GM23248 (cell line): Measurements from ENCODE around the gene OR2J2. TPM values are rescaled to one million over a fixed set of nuclear protein-coding genes. Genes with fewer than 3 reads are reported as not detected.
"Not testable (repeated sequence)": the region's sequence is repeated elsewhere in the genome, so short reads cannot be mapped to it uniquely, and the experiment has no call there.

Experiments used
- DNase-seq: peaks from one replicate; pipeline ENCODE4 v3.0.0-alpha.2; 2015
- H2AFZ ChIP-seq: fragments of 200-600 bp; sonication (generic); 2 replicates; pipeline ENCODE4 v1.6.1; 2016; ENCODE audit warnings: antibody characterized with exemption
- H3F3A ChIP-seq: fragments of 200-600 bp; sonication (generic); 2 replicates; pipeline ENCODE4 v1.6.1; 2016; ENCODE audit warnings: mild to moderate bottlenecking, antibody characterized with exemption, mixed run types; ENCODE audit not compliant: insufficient read depth
- H3K27ac ChIP-seq: fragments of 200-600 bp; sonication (generic); 2 replicates; pipeline ENCODE4 v1.5.1; 2016; ENCODE audit warnings: mild to moderate bottlenecking
- H3K27me3 ChIP-seq: fragments of 200-600 bp; sonication (generic); replicated peaks from 2 replicates; pipeline ENCODE4 v1.6.1; 2016; ENCODE audit warnings: mild to moderate bottlenecking; ENCODE audit not compliant: insufficient read depth
- H3K36me3 ChIP-seq: fragments of 200-600 bp; sonication (generic); 2 replicates; pipeline ENCODE4 v1.6.1; 2016; ENCODE audit warnings: low read depth, mild to moderate bottlenecking
- H3K4me1 ChIP-seq: fragments of 200-600 bp; sonication (generic); 2 replicates; pipeline ENCODE4 v1.6.1; 2016; ENCODE audit warnings: mild to moderate bottlenecking; ENCODE audit not compliant: insufficient read depth
- H3K4me2 ChIP-seq: fragments of 200-600 bp; sonication (generic); one replicate; pipeline ENCODE4 v1.6.1; 2016; ENCODE audit warnings: mild to moderate bottlenecking; ENCODE audit not compliant: unreplicated experiment
- H3K4me3 ChIP-seq: fragments of 200-600 bp; sonication (generic); 2 replicates; pipeline ENCODE4 v1.5.1; 2016; ENCODE audit warnings: mild to moderate bottlenecking
- H3K79me2 ChIP-seq: fragments of 200-600 bp; sonication (generic); 2 replicates; pipeline ENCODE4 v1.6.1; 2016; ENCODE audit warnings: mild to moderate bottlenecking; ENCODE audit not compliant: insufficient read depth
- H3K9ac ChIP-seq: fragments of 200-600 bp; sonication (generic); 2 replicates; pipeline ENCODE4 v1.6.1; 2016; ENCODE audit warnings: mild to moderate bottlenecking
- H3K9me2 ChIP-seq: fragments of 200-600 bp; sonication (generic); 2 replicates; pipeline ENCODE4 v1.6.1; 2016; ENCODE audit warnings: mixed run types, mild to moderate bottlenecking, moderate library complexity; ENCODE audit not compliant: insufficient read depth
- H3K9me3 ChIP-seq: fragments of 200-600 bp; sonication (generic); one replicate; pipeline ENCODE4 v1.6.1; 2017; ENCODE audit warnings: low read depth
- H4K20me1 ChIP-seq: fragments of 200-600 bp; sonication (generic); 2 replicates; pipeline ENCODE4 v1.6.0; 2016; ENCODE audit not compliant: insufficient read depth
- EZH2 ChIP-seq: fragments of 200-600 bp; sonication (generic); IDR thresholded peaks from 2 replicates; pipeline ENCODE4 v1.6.1; 2018; ENCODE audit warnings: antibody characterized with exemption, mild to moderate bottlenecking; ENCODE audit not compliant: insufficient read depth, poor library complexity, severe bottlenecking
- EZH2phosphoT487 ChIP-seq: fragments of 200-600 bp; sonication (generic); IDR thresholded peaks from 2 replicates; pipeline ENCODE4 v1.6.1; 2018; ENCODE audit warnings: antibody characterized with exemption, moderate library complexity, mild to moderate bottlenecking, low read depth; ENCODE audit not compliant: insufficient read depth
- WGBS, 2 experiments: methylation state at CpG; one replicate each; pipeline ENCODE4 v1.1.6; 2015 to 2017; ENCODE audit warnings: low lambda C conversion rate in 2 of 2, low coverage in 1 of 2; ENCODE audit errors: missing lambda C conversion rate in 2 of 2; 5-methylcytosine and 5-hydroxymethylcytosine counted together
- in situ Hi-C: fragments of 300-500 bp; cut with MboI; formaldehyde crosslinking; loops from 2 replicates; pipeline ENCODE4 v1.15.0; 2020
- polyA plus RNA-seq: library from polyadenylated mRNA; unstranded; fragments of >200 nt; fragmentation: Nextera tagmentation; extraction: Ambion mirVana; gene quantifications from 2 replicates; pipeline ENCODE4 v1.2.1, GENCODE V29; 2016
- total RNA-seq: library from RNA; depleted of rRNA; stranded (reverse); fragments of >200 nt; shearing (Covaris generic); gene quantifications from 2 replicates; pipeline ENCODE4 v1.2.3, GENCODE V29; 2014; rRNA removed

OR2J2 gene
- total and polyA plus RNA-seq, 2 experiments from 2014 or later = not detected

GRCh38 chr6:29211488-29211887 lies 40.8 kb downstream of the OR2J2 start:
- Histone ChIP-seq H3K9me2 (no peaks in the 10 kb centered on the region), H3K4me3 (no peak overlapping the region), H3K27me3 (no peaks in the 10 kb centered on the region), H4K20me1 (no peaks in the 10 kb centered on the region), H3K4me1 (no peaks in the 10 kb centered on the region), H3K79me2 (no peaks in the 10 kb centered on the region), H3K27ac (no peak overlapping the region), H3K36me3 (no peaks in the 10 kb centered on the region), H2AFZ (no peak overlapping the region), H3K9me3 (no peaks in the 10 kb centered on the region), H3F3A (no peaks in the 10 kb centered on the region), H3K4me2 (no peak overlapping the region), H3K9ac (no peak overlapping the region)
- no peak for TF ChIP-seq EZH2
- no peak for TF ChIP-seq EZH2phosphoT487
- DNase-seq = no peak
- in situ Hi-C loops = no loop called here
- 5 to 19% methylated on average over 2 of the region's 2 CpGs for WGBS, 2 experiments

- TF ChIP-seq EZH2 = no peak
- Histone ChIP-seq H3K79me2 (no peaks in the 10 kb centered on the region), H3F3A (no peaks in the 10 kb centered on the region), H3K36me3 (no peaks in the 10 kb centered on the region), H3K4me1 (no peaks in the 10 kb centered on the region), H3K4me2 (no peak overlapping the region), H3K27me3 (no peaks in the 10 kb centered on the region), H3K9me2 (no peaks in the 10 kb centered on the region), H3K4me3 (no peak overlapping the region), H3K9ac (no peak overlapping the region), H2AFZ (no peak overlapping the region), H3K9me3 (no peaks in the 10 kb centered on the region), H3K27ac (no peak overlapping the region), H4K20me1 (no peaks in the 10 kb centered on the region)
- DNase-seq = no peak
- in situ Hi-C loops = no loop called here
These were observed 45.8 kb downstream of the OR2J2 start for GRCh38 chr6:29216528-29216927.

DNA sequence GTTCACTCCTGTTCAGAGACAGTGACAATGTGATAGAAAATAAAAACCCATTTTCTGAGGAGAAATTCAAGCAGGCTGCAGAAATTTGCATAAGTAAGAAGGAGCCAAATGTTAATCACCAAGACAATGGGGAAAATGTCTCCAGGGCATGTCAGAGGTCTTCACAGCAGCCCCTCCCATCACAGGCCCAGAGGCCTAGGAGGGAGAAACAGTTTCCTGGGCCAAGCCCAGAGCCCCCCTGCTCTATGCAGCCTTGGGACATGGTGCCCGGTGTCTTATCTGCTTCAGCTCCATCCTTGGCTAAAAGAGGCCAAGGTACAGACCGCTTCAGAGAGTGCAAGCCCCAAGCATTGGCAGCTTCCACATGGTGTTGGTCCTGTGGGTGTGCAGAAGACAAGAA lies 46.5 kb downstream of the OR2J2 start:
- H3K79me2 ChIP-seq, H3K9me3 ChIP-seq, H3K27me3 ChIP-seq, H3K4me2 ChIP-seq, H3K9me2 ChIP-seq, H3F3A ChIP-seq, H3K4me1 ChIP-seq, H3K4me3 ChIP-seq, H3K36me3 ChIP-seq, in situ Hi-C loops, H2AFZ ChIP-seq, H4K20me1 ChIP-seq, H3K27ac ChIP-seq, H3K9ac ChIP-seq, DNase-seq: not testable (repeated sequence)
- 13 to 17% methylated on average over 2 of the region's 2 CpGs for WGBS, 2 experiments

DNA sequence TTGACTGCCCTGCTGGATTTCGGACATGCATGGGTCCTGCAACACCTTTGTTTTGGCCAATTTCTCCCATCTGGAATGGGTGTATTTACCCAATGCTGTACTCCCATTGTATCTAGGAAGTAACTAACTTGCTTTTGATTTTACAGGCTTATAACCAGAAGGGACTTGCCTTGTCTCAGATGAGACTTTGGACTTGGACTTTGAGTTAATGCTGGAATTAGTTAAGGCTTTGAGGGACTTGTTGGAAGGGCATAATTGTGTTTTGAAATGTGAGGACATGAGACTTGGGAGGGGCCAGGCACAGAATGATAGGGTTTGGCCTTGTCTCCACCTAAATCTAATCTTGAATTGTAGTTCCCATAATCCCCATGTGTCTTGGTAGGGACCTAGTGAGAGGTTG lies 47.3 kb downstream of the OR2J2 start:
- H3K9ac ChIP-seq, H3K4me3 ChIP-seq, in situ Hi-C loops, H2AFZ ChIP-seq, H3F3A ChIP-seq, H3K4me2 ChIP-seq, H3K27ac ChIP-seq, H3K4me1 ChIP-seq, H3K36me3 ChIP-seq, H3K9me2 ChIP-seq, H3K9me3 ChIP-seq, DNase-seq, H4K20me1 ChIP-seq, H3K79me2 ChIP-seq, H3K27me3 ChIP-seq: not testable (repeated sequence)
- WGBS, 2 experiments = 5 to 14% methylated on average over 1 of the region's 1 CpG

Other genes starting within 250 kb of the OR2J2 start
- 56.1 and 67.7 TPM in 2 replicates for gene TRIM27, start 246.9 kb upstream of the OR2J2 start, total RNA-seq
- 40.2 and 42.1 TPM in 2 replicates for gene TRIM27, start 246.9 kb upstream of the OR2J2 start, polyA plus RNA-seq
- 0.54 and 0.76 TPM in 2 replicates for gene ZNF311, start 165.6 kb upstream of the OR2J2 start, total RNA-seq
- gene ZNF311, start 165.6 kb upstream of the OR2J2 start, polyA plus RNA-seq = 0.67 and 0.93 TPM in 2 replicates
- gene OR2W1, start 125.7 kb upstream of the OR2J2 start, total RNA-seq = not detected in 2 replicates
- gene OR2W1, start 125.7 kb upstream of the OR2J2 start, polyA plus RNA-seq = not detected in 2 replicates
- not detected in 2 replicates for gene OR2B3, start 83.6 kb upstream of the OR2J2 start, total RNA-seq
- not detected in 2 replicates for gene OR2B3, start 83.6 kb upstream of the OR2J2 start, polyA plus RNA-seq
- gene OR2J1, start 71.4 kb upstream of the OR2J2 start, total RNA-seq = not detected in 2 replicates
- gene OR2J1, start 71.4 kb upstream of the OR2J2 start, polyA plus RNA-seq = not detected in 2 replicates
- not detected in 2 replicates for gene OR2J3, start 62.8 kb upstream of the OR2J2 start, total RNA-seq
- not detected in 2 replicates for gene OR2J3, start 62.8 kb upstream of the OR2J2 start, polyA plus RNA-seq
- not detected in 2 replicates for gene OR14J1, start 130.8 kb downstream of the OR2J2 start, total RNA-seq
- not detected in 2 replicates for gene OR14J1, start 130.8 kb downstream of the OR2J2 start, polyA plus RNA-seq
- gene OR5V1, start 198.0 kb downstream of the OR2J2 start, total RNA-seq = not detected in 2 replicates
- gene OR5V1, start 198.0 kb downstream of the OR2J2 start, polyA plus RNA-seq = not detected in 2 replicates
- gene OR12D3, start 204.4 kb downstream of the OR2J2 start, total RNA-seq = not detected in 2 replicates
- gene OR12D3, start 204.4 kb downstream of the OR2J2 start, polyA plus RNA-seq = not detected in 2 replicates
- gene OR12D2, start 224.7 kb downstream of the OR2J2 start, total RNA-seq = not detected in 2 replicates
- gene OR12D2, start 224.7 kb downstream of the OR2J2 start, polyA plus RNA-seq = not detected in 2 replicates
- gene OR12D1, start 244.0 kb downstream of the OR2J2 start, total RNA-seq = not detected in 2 replicates
- gene OR12D1, start 244.0 kb downstream of the OR2J2 start, polyA plus RNA-seq = not detected in 2 replicates